ENCODE results near the gene ABCA12.

GRCh38 chr2:215066124-215066523 is 72.3 kb downstream of the ABCA12 start:
- no peak for TF ChIP-seq CTCF (IDR thresholded peaks at IDR 0.05)
- no peak for TF ChIP-seq REST (IDR thresholded peaks at IDR 0.05; ENCODE audit: insufficient read depth in 1 of 2, low read depth in 2 of 2, low read length in 1 of 2)

Measured in Panc1 (cell line).